K562 (cell line): ENCODE results near the gene G6PC3. TPM values are rescaled to one million over a fixed set of nuclear protein-coding genes. Genes with fewer than 3 reads are reported as not detected.

Source experiments
- BCLAF1 ChIP-seq, 2 experiments: fragments of 450-650 bp in 1 of 2; IDR thresholded peaks; 2 replicates each; pipeline ENCODE4 v1.6.1; 2011 to 2017; ENCODE audit warnings: low read depth in 2 of 2, antibody characterized with exemption in 1 of 2, borderline replicate concordance in 1 of 2, low read length in 1 of 2, mild to moderate bottlenecking in 1 of 2, mixed read lengths in 1 of 2; ENCODE audit not compliant: control insufficient read depth in 1 of 2
- MGA ChIP-seq: fragments of 450-650 bp; IDR thresholded peaks from 2 replicates; pipeline ENCODE4 v1.6.1; 2016; ENCODE audit warnings: mild to moderate bottlenecking, moderate library complexity
- TBP ChIP-seq: optimal IDR thresholded peaks from 2 replicates; pipeline ENCODE3; 2011; ENCODE audit warnings: low read depth, low read length, improper control_type of control experiment
- ZNF12 ChIP-seq: sonication (generic); formaldehyde crosslinking; IDR thresholded peaks from 2 replicates; pipeline ENCODE4 v1.4.0; 2020; ENCODE audit warnings: mild to moderate bottlenecking, missing genetic modification reagents
- polyA plus RNA-seq, 8 experiments: library from polyadenylated mRNA; depleted of rRNA in 4 of 8; stranded (reverse) in 5 of 8; unstranded in 3 of 8; fragments of >200 nt; fragmentation: Nextera tagmentation in 2 of 8; fragmentation: Illumina TruSeq in 1 of 8; extraction: Ambion mirVana in 2 of 8; extraction: Trizol in 1 of 8; gene quantifications; 2 replicates each; pipeline versions ENCODE4 v1.2.1 to v1.2.3, GENCODE V29; 2011 to 2014; ENCODE audit warnings: inconsistent platforms in 1 of 8, missing spikeins in 1 of 8
- total RNA-seq, 7 experiments: library from RNA; depleted of rRNA in 6 of 7; stranded (reverse); fragments of >200 nt in 6 of 7; fragmentation: Illumina TruSeq in 2 of 7; extraction: Trizol in 2 of 7; gene quantifications; 2 replicates each; pipeline versions ENCODE4 v1.2.1 to v1.2.3, GENCODE V29; 2011 to 2021; ENCODE audit warnings: low replicate concordance in 1 of 7
- TF ChIP-seq, protein P1 (sequence below): sonication (generic); formaldehyde crosslinking; IDR thresholded peaks from 2 replicates; pipeline ENCODE4 v1.8.0; 2023; ENCODE audit warnings: mild to moderate bottlenecking, missing genetic modification reagents
- TF ChIP-seq, protein P2 (sequence below): fragments of 200-400 bp; formaldehyde crosslinking; IDR thresholded peaks from 2 replicates; pipeline ENCODE4 v1.6.1; 2017; ENCODE audit warnings: mild to moderate bottlenecking, low read depth, low read length, moderate library complexity

Gene G6PC3
- total and polyA plus RNA-seq, 9 of the 15 experiments (the other 6 are each of a cell fraction or from before 2014, with no cell fraction given): 10.4 to 57.8 (median 31.1) TPM

DNA sequence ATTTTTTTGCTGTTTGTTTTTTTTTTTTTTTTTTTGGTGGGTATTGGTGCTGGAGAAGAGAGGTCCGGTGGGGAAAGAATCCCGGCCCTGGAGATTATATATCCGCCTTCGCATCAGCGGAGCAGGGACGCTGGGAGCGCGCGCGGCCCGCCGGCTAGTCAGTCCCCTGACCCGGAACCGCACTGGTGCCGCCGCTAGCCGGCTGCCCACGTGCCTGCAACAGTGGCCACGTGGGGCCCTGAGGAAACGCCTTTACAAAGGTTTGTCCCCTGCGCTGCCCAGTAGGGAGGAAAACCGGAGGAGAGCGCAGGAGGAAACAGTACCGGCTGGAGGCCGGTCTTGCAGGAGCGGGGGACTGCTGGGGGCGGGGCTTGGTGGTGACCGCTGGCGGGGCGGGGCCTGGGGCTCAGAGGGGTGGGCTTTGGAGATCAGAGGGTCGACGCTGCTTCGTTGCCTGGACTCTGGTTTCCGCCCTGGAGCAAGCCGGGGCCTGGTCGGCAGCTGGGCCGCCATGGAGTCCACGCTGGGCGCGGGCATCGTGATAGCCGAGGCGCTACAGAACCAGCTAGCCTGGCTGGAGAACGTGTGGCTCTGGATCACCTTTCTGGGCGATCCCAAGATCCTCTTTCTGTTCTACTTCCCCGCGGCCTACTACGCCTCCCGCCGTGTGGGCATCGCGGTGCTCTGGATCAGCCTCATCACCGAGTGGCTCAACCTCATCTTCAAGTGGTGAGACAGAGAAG lies at the start of gene G6PC3 (continued):
- TF ChIP-seq MGA (peak; percentile 91), TBP (peak; percentile 77), BCLAF1 (IDR thresholded peaks at IDR 0.05; ENCODE audit: borderline replicate concordance in 1 of 2, control insufficient read depth in 1 of 2, low read depth in 2 of 2, low read length in 1 of 2) (0 out of 4 replicates have a peak, but pooled peaks of 1 of the 2 experiments have one; percentile 58), ZNF12 (CRISPR knock-in tag) (no peak)
- TF ChIP-seq, protein P1, sequence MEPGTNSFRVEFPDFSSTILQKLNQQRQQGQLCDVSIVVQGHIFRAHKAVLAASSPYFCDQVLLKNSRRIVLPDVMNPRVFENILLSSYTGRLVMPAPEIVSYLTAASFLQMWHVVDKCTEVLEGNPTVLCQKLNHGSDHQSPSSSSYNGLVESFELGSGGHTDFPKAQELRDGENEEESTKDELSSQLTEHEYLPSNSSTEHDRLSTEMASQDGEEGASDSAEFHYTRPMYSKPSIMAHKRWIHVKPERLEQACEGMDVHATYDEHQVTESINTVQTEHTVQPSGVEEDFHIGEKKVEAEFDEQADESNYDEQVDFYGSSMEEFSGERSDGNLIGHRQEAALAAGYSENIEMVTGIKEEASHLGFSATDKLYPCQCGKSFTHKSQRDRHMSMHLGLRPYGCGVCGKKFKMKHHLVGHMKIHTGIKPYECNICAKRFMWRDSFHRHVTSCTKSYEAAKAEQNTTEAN (CRISPR knock-in tag): no peak
- TF ChIP-seq, protein P2, sequence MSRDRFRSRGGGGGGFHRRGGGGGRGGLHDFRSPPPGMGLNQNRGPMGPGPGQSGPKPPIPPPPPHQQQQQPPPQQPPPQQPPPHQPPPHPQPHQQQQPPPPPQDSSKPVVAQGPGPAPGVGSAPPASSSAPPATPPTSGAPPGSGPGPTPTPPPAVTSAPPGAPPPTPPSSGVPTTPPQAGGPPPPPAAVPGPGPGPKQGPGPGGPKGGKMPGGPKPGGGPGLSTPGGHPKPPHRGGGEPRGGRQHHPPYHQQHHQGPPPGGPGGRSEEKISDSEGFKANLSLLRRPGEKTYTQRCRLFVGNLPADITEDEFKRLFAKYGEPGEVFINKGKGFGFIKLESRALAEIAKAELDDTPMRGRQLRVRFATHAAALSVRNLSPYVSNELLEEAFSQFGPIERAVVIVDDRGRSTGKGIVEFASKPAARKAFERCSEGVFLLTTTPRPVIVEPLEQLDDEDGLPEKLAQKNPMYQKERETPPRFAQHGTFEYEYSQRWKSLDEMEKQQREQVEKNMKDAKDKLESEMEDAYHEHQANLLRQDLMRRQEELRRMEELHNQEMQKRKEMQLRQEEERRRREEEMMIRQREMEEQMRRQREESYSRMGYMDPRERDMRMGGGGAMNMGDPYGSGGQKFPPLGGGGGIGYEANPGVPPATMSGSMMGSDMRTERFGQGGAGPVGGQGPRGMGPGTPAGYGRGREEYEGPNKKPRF: no peak
